ENCODE measurements around the gene DMBX1. TPM values are rescaled to one million over a fixed set of nuclear protein-coding genes. Genes with fewer than 3 reads are reported as not detected.

Gene DMBX1
- total and polyA plus RNA-seq, 2 of the 13 experiments (the other 11 are each of a cell fraction or from before 2014, with no cell fraction given) = not detected

- H3K79me2 ChIP-seq (ENCODE audit: insufficient read depth, low read length) = no peaks in the 10 kb centered on the region
- H4K20me1 ChIP-seq (ENCODE audit: insufficient read depth, low read length) = no peaks in the 10 kb centered on the region
- TF ChIP-seq ATM (IDR thresholded peaks at IDR 0.05; ENCODE audit: borderline replicate concordance) (no peak), ZBTB42 (CRISPR knock-in tag; IDR thresholded peaks at IDR 0.05) (no peak), ZEB1 (IDR thresholded peaks at IDR 0.05; ENCODE audit: insufficient replicate concordance, low read depth) (no peak), THAP9 (CRISPR knock-in tag; IDR thresholded peaks at IDR 0.05; ENCODE audit: borderline replicate concordance) (no peak), NFE2 (CRISPR knock-in tag; IDR thresholded peaks at IDR 0.05) (no peak), KLF12 (CRISPR knock-in tag; IDR thresholded peaks at IDR 0.05; ENCODE audit: borderline replicate concordance) (no peak), GATA4 (IDR thresholded peaks at IDR 0.05; ENCODE audit: borderline replicate concordance, low read depth) (no peak)
- no peaks in the 10 kb centered on the region for H3K9me3 ChIP-seq (ENCODE audit: low read length)
- POLR2A ChIA-PET = no interaction called here
- in situ Hi-C loops (cut with HindIII; ENCODE audit: extremely low pct_ligation_motif_present, low pct_unique_long_range_greater_than_20kb) = no loop called here
- BruUV-seq (replicated peaks) = no TSS peak
- H3K4me1 ChIP-seq (ENCODE audit: insufficient read depth, low read length) = peaks cover 11% of the 10 kb centered on the region; the same call in 1 of the 2 replicates
- H3K27ac ChIP-seq (ENCODE audit: extremely low read length, insufficient read depth, low read length) = no peak overlapping the region
- FAIRE-seq (no peak), ATAC-seq (no peak), DNase-seq (ENCODE audit: low spot score) (no peak)
- CTCF ChIA-PET (ENCODE audit: low intra/inter-chr PET ratio, low total read pairs) = no interaction called here
- no peak overlapping the region for H3K4me2 ChIP-seq (ENCODE audit: low read depth, low read length)
- 23% methylated on average over 15 of the region's 20 CpGs for WGBS (ENCODE audit: low lambda C conversion rate)
- H2AFZ ChIP-seq (ENCODE audit: low read length) = no peak overlapping the region
- no peaks in the 10 kb centered on the region for H3K36me3 ChIP-seq (replicated peaks in 1 of 2; ENCODE audit: control insufficient read depth in 1 of 2, insufficient read depth in 2 of 2, low read length in 2 of 2)
- intact Hi-C loops (cut with micrococcal nuclease; ENCODE audit: unreplicated experiment) = no loop called here
- H3K9ac ChIP-seq (ENCODE audit: insufficient read depth, low read depth, low read length) = no peak overlapping the region
- no peak overlapping the region for H3K4me3 ChIP-seq (replicated peaks in 1 of 3; ENCODE audit: insufficient read depth in 1 of 3, low read depth in 2 of 3, low read length in 3 of 3)
- H3K27me3 ChIP-seq (ENCODE audit: control insufficient read depth in 1 of 2, insufficient read depth in 2 of 2, low read length in 2 of 2) = peaks cover 5 to 40% of the 10 kb centered on the region in 2 experiments; a peak in 4 of 5 replicates
These were observed 15.1 kb upstream of the DMBX1 start for GRCh38 chr1:46474570-46474969.
